B cell (primary cell): ENCODE measurements around the gene PPFIA1. TPM values are rescaled to one million over a fixed set of nuclear protein-coding genes. Genes with fewer than 3 reads are reported as not detected.

ENCODE experiments used
- ATAC-seq: fragments of 200-7000 bp; cut with Tn5 transposase; one replicate; pipeline ENCODE4 v1.10.0; 2021; ENCODE audit warnings: low read depth, mild to moderate bottlenecking, moderate number of reproducible peaks, moderate library complexity
- CTCF ChIA-PET: fragments of 350-600 bp; sonication (Branson Sonifier 250); formaldehyde crosslinking; loops from one replicate; lab custom pipeline; 2021; ENCODE audit warnings: antibody characterized with exemption, inconsistent platforms; lab: Charles Lee
- POLR2A ChIA-PET: fragments of 350-600 bp; sonication (Branson Sonifier 250); formaldehyde crosslinking; loops from one replicate; lab custom pipeline; 2021; ENCODE audit warnings: antibody characterized with exemption; lab: Charles Lee
- DNase-seq: peaks from one replicate; pipeline ENCODE4 v3.0.0; 2013
- H2AFZ ChIP-seq: 2 replicates; pipeline ENCODE4 v1.6.1; 2012; ENCODE audit warnings: mild to moderate bottlenecking, low read depth, low read length; ENCODE audit not compliant: insufficient read depth, poor library complexity, severe bottlenecking
- H3K27ac ChIP-seq, 2 donors: 1 replicate in 1 of 2; 2 replicates in 1 of 2; pipeline ENCODE4 v1.5.1; 2012 to 2013; ENCODE audit warnings: low read length in 2 of 2, mild to moderate bottlenecking in 2 of 2, moderate library complexity in 1 of 2
- H3K27me3 ChIP-seq, 4 experiments: fragments of 200-600 bp in 1 of 4; sonication (generic) in 1 of 4; replicated peaks in 1 of 4; 1 replicate in 2 of 4; 2 replicates in 2 of 4; pipeline versions ENCODE4 v1.6.1 to v1.7.0; 2013 to 2016; ENCODE audit warnings: low read length in 3 of 4, mild to moderate bottlenecking in 2 of 4, mixed read lengths in 1 of 4, moderate library complexity in 1 of 4; ENCODE audit not compliant: insufficient read depth in 4 of 4, control insufficient read depth in 3 of 4; ENCODE audit errors: control extremely low read depth in 1 of 4
- H3K36me3 ChIP-seq, 2 experiments: replicated peaks in 1 of 2; 1 replicate in 1 of 2; 2 replicates in 1 of 2; pipeline versions ENCODE4 v1.6.1 to v1.7.1; 2013; ENCODE audit warnings: low read length in 1 of 2; ENCODE audit not compliant: insufficient read depth in 2 of 2, control insufficient read depth in 1 of 2; ENCODE audit errors: control extremely low read depth in 1 of 2, extremely low read depth in 1 of 2
- H3K4me1 ChIP-seq, 2 donors: fragments of 200-600 bp in 1 of 2; sonication (generic) in 1 of 2; 1 replicate in 1 of 2; 2 replicates in 1 of 2; pipeline versions ENCODE4 v1.5.1 to v1.6.1; 2013 to 2017; ENCODE audit warnings: low read length in 2 of 2; ENCODE audit not compliant: control insufficient read depth in 2 of 2, insufficient read depth in 2 of 2
- H3K4me2 ChIP-seq: replicated peaks from 2 replicates; pipeline ENCODE3; 2012; ENCODE audit warnings: mild to moderate bottlenecking, low read depth, low read length; ENCODE audit not compliant: poor library complexity, severe bottlenecking
- H3K4me3 ChIP-seq, 5 experiments: fragments of 200-600 bp in 1 of 5; sonication (generic) in 1 of 5; 1 replicate in 3 of 5; 2 replicates in 2 of 5; pipeline versions ENCODE4 v1.5.1 to v1.7.0; 2011 to 2016; ENCODE audit warnings: low read length in 4 of 5, mild to moderate bottlenecking in 4 of 5, low read depth in 2 of 5, control low read depth in 1 of 5, moderate library complexity in 1 of 5; ENCODE audit not compliant: insufficient read depth in 1 of 5; ENCODE audit errors: control extremely low read depth in 1 of 5, extremely low read depth in 1 of 5
- H3K79me2 ChIP-seq: fragments of 200-600 bp; sonication (generic); one replicate; pipeline ENCODE4 v1.6.0; 2016; ENCODE audit warnings: low read length; ENCODE audit not compliant: control insufficient read depth, insufficient read depth
- H3K9ac ChIP-seq: fragments of 200-600 bp; sonication (generic); 2 replicates; pipeline ENCODE4 v1.6.1; 2017; ENCODE audit warnings: mild to moderate bottlenecking, low read length, moderate library complexity
- H3K9me3 ChIP-seq, 3 donors: one replicate each; pipeline versions ENCODE4 v1.6.1 to v1.7.1; 2013; ENCODE audit warnings: low read length in 2 of 3; ENCODE audit not compliant: control insufficient read depth in 2 of 3, insufficient read depth in 1 of 3; ENCODE audit errors: control extremely low read depth in 1 of 3
- H4K20me1 ChIP-seq: 2 replicates; pipeline ENCODE4 v1.6.0; 2012; ENCODE audit warnings: mild to moderate bottlenecking, low read length; ENCODE audit not compliant: insufficient read depth, control insufficient read depth, poor library complexity, severe bottlenecking
- H3K27ac Mint-ChIP-seq: one replicate; pipeline ENCODE4 v1.8.0; 2021; ENCODE audit warnings: mixed read lengths
- H3K27me3 Mint-ChIP-seq: one replicate; pipeline ENCODE4 v1.8.0; 2021; ENCODE audit warnings: mixed read lengths
- H3K4me1 Mint-ChIP-seq: one replicate; pipeline ENCODE4 v1.8.0; 2021; ENCODE audit warnings: mixed read lengths
- H3K4me3 Mint-ChIP-seq: one replicate; pipeline ENCODE4 v1.8.0; 2021; ENCODE audit warnings: mixed read lengths
- H3K9me3 Mint-ChIP-seq: one replicate; pipeline ENCODE4 v1.8.0; 2022; ENCODE audit warnings: mixed read lengths; ENCODE audit not compliant: insufficient read depth
- EZH2 ChIP-seq: IDR thresholded peaks from 2 replicates; pipeline ENCODE4 v1.6.1; 2012; ENCODE audit warnings: borderline replicate concordance, low read depth, mild to moderate bottlenecking, moderate library complexity, low read length; ENCODE audit not compliant: insufficient read depth, poor library complexity, severe bottlenecking
- WGBS: methylation state at CpG from one replicate; pipeline ENCODE4 v1.1.5; 2013; ENCODE audit warnings: missing lambda C conversion rate; ENCODE audit not compliant: insufficient coverage; 5-methylcytosine and 5-hydroxymethylcytosine counted together
- intact Hi-C: fragments of 100-400 bp; cut with micrococcal nuclease; formaldehyde crosslinking; loops from one replicate; pipeline ENCODE4 v1.10.0; 2022
- polyA plus RNA-seq: library from polyadenylated mRNA; depleted of rRNA; stranded (reverse); fragments of >200 nt; gene quantifications from 2 replicates; pipeline ENCODE4 v1.2.3, GENCODE V29; 2012
- total RNA-seq, 2 donors: library from RNA; stranded (reverse); fragments of 120-200 nt in 1 of 2; gene quantifications; 1 replicate in 1 of 2; 2 replicates in 1 of 2; pipeline versions ENCODE4 v1.2.3 to v1.2.4, GENCODE V29; 2013 to 2022
- TF ChIP-seq, protein P1 (sequence below): fragments of 200-600 bp; IDR thresholded peaks from one replicate; pipeline ENCODE4 v1.8.0; 2022; ENCODE audit warnings: antibody characterized with exemption, mild to moderate bottlenecking

PPFIA1 gene
- total and polyA plus RNA-seq, 2 donors (not counting 1 experiment from before 2014, with no cell fraction given) = 21.8 to 70.4 TPM

DNA sequence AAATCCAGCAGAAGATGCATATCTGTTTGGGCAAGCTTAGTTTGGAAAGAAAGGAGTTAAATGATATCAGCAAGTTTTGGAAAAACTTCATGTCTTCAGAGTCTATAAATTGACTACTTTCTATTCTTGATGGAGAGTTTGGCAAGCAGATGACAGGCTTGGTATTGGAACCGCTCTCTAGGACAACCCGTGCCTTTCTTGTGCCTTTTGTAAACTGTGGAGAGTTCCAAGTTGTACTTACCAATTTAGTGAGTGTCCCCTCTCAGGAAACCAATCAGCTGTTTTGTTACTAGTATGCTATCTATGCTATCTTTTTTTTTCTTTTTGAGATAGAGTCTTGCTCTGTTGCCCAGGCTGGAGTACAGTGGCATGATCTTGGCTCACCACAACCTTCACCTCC is 84.1 kb downstream of the PPFIA1 start:
- no peak for ATAC-seq

DNA sequence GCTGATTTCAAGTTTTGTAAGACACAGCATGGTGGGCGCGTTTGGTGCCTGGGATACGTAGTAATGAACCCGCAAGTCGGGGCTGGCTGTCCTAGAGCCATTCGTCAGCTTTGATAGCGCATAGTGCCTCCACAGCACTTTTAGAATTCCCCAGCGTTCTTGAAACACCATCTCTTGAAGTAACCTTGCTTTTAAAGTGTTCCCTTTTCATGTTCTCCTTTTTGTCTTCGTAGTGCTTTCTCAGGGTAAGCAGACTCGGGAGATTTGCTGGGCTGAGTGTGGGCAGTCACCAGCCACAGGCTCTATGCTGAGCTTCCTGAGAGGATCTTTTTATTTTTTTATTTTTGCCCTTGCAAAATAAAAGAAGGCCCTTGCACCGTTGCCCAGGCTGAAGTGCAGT is 88.3 kb downstream of the PPFIA1 start:
- H3K9me3 Mint-ChIP-seq = no peaks in the 10 kb centered on the region

More for the DNA sequence above, 84.1 kb downstream of the PPFIA1 start:
- no peak overlapping the region for H3K27ac ChIP-seq
- no peak for TF ChIP-seq EZH2
- TF ChIP-seq, protein P1, sequence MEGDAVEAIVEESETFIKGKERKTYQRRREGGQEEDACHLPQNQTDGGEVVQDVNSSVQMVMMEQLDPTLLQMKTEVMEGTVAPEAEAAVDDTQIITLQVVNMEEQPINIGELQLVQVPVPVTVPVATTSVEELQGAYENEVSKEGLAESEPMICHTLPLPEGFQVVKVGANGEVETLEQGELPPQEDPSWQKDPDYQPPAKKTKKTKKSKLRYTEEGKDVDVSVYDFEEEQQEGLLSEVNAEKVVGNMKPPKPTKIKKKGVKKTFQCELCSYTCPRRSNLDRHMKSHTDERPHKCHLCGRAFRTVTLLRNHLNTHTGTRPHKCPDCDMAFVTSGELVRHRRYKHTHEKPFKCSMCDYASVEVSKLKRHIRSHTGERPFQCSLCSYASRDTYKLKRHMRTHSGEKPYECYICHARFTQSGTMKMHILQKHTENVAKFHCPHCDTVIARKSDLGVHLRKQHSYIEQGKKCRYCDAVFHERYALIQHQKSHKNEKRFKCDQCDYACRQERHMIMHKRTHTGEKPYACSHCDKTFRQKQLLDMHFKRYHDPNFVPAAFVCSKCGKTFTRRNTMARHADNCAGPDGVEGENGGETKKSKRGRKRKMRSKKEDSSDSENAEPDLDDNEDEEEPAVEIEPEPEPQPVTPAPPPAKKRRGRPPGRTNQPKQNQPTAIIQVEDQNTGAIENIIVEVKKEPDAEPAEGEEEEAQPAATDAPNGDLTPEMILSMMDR = no peak
- no peak overlapping the region for H3K4me2 ChIP-seq
- H4K20me1 ChIP-seq = no peaks in the 10 kb centered on the region
- Mint-ChIP-seq H3K4me3 (no peak overlapping the region), H3K27ac (no peak overlapping the region), H3K27me3 (no peaks in the 10 kb centered on the region), H3K9me3 (no peaks in the 10 kb centered on the region), H3K4me1 (no peaks in the 10 kb centered on the region)
- no peaks in the 10 kb centered on the region for H3K79me2 ChIP-seq
- H2AFZ ChIP-seq = no peak overlapping the region
- H3K9me3 ChIP-seq = no peaks in the 10 kb centered on the region
- H3K4me3 ChIP-seq = no peak overlapping the region
- peaks cover 4 to 50% of the 10 kb centered on the region in 2 experiments for H3K36me3 ChIP-seq
- POLR2A ChIA-PET = no interaction called here
- H3K9ac ChIP-seq = no peak overlapping the region
- CTCF ChIA-PET = no interaction called here
- WGBS = no CpG with 5 or more reads among the region's 2 CpGs
- DNase-seq = no peak
- intact Hi-C loops = no loop called here
- no peaks in the 10 kb centered on the region for H3K27me3 ChIP-seq
- no peaks in the 10 kb centered on the region for H3K4me1 ChIP-seq

More for the DNA sequence above, 88.3 kb downstream of the PPFIA1 start:
- Histone ChIP-seq H3K4me1 (no peaks in the 10 kb centered on the region), H3K79me2 (no peaks in the 10 kb centered on the region), H3K36me3 (peaks cover 13 to 73% of the 10 kb centered on the region in 2 experiments), H3K9me3 (no peaks in the 10 kb centered on the region), H4K20me1 (no peaks in the 10 kb centered on the region), H3K27ac (no peak overlapping the region), H3K9ac (no peak overlapping the region), H3K27me3 (no peaks in the 10 kb centered on the region), H3K4me2 (no peak overlapping the region), H2AFZ (no peak overlapping the region), H3K4me3 (no peak overlapping the region)
- ChIA-PET CTCF (no interaction called here), POLR2A (no interaction called here)
- Mint-ChIP-seq H3K27me3 (no peaks in the 10 kb centered on the region), H3K4me1 (no peaks in the 10 kb centered on the region), H3K27ac (no peak overlapping the region), H3K4me3 (no peak overlapping the region)
- ATAC-seq = no peak
- TF ChIP-seq, protein P1 = no peak
- intact Hi-C loops = no loop called here
- WGBS = 60% methylated on average over 9 of the region's 11 CpGs
- DNase-seq = no peak
